G401.6 (cell line): ENCODE measurements around the gene OR9A2.
"Not testable (repeated sequence)": the region's sequence is repeated elsewhere in the genome, so short reads cannot be mapped to it uniquely, and the experiment has no call there.

Experiments
- FAIRE-seq: peaks from 2 replicates; lab custom pipeline; 2012; peaks lifted over from hg19 to GRCh38; lab: Jason Lieb, UNC

The OR9A2 gene

GRCh38 chr7:143016996-143017395, 9.9 kb downstream of the OR9A2 start:
- FAIRE-seq = no peak

- FAIRE-seq = no peak
Observed at GRCh38 chr7:143015926-143016490, 10.9 kb downstream of the OR9A2 start.

GRCh38 chr7:143015084-143015483, 11.8 kb downstream of the OR9A2 start:
- FAIRE-seq = no peak

GRCh38 chr7:143013893-143014292, 13.0 kb downstream of the OR9A2 start:
- FAIRE-seq = no peak

- no peak for FAIRE-seq
Observed at GRCh38 chr7:143013473-143013872, 13.5 kb downstream of the OR9A2 start.

- FAIRE-seq = no peak
Observed at GRCh38 chr7:143012409-143012808, 14.5 kb downstream of the OR9A2 start.

GRCh38 chr7:143012001-143012400, 14.9 kb downstream of the OR9A2 start:
- no peak for FAIRE-seq

- no peak for FAIRE-seq
Observed at GRCh38 chr7:143008007-143008901, 18.7 kb downstream of the OR9A2 start.

GRCh38 chr7:143005632-143006260, 21.2 kb downstream of the OR9A2 start:
- FAIRE-seq = no peak

- peak; percentile 80 for FAIRE-seq
Observed at GRCh38 chr7:143003393-143004051, 23.4 kb downstream of the OR9A2 start.

- FAIRE-seq = no peak
Observed at GRCh38 chr7:143002898-143003297, 24.0 kb downstream of the OR9A2 start.

- no peak for FAIRE-seq
Observed at GRCh38 chr7:143002106-143002505, 24.8 kb downstream of the OR9A2 start.

- no peak for FAIRE-seq
Observed at GRCh38 chr7:143000648-143001047, 26.3 kb downstream of the OR9A2 start.

GRCh38 chr7:142999793-143000192, 27.1 kb downstream of the OR9A2 start:
- no peak for FAIRE-seq

- no peak for FAIRE-seq
Observed at GRCh38 chr7:142998966-142999365, 28.0 kb downstream of the OR9A2 start.

- FAIRE-seq = no peak
Observed at GRCh38 chr7:142997456-142997989, 29.4 kb downstream of the OR9A2 start.

- no peak for FAIRE-seq
Observed at GRCh38 chr7:142992427-142992826, 34.5 kb downstream of the OR9A2 start.

- no peak for FAIRE-seq
Observed at GRCh38 chr7:142984297-142984696, 42.6 kb downstream of the OR9A2 start.

GRCh38 chr7:142983825-142984224, 43.1 kb downstream of the OR9A2 start:
- FAIRE-seq = no peak

GRCh38 chr7:142978402-142978801, 48.5 kb downstream of the OR9A2 start:
- FAIRE-seq = not testable (repeated sequence)
